GM12878 (cell line): ENCODE data around the gene TDP1. TPM values are rescaled to one million over a fixed set of nuclear protein-coding genes. Genes with fewer than 3 reads are reported as not detected.

Experiments
- ATAC-seq: fragments of 200-7000 bp; cut with Tn5 transposase; 3 replicates; pipeline ENCODE4 v1.9.1; 2020; ENCODE audit warnings: mild to moderate bottlenecking, moderate library complexity
- BruUV-seq: library from RNA; stranded (reverse); fragments of 400-500 nt; replicated peaks from 2 replicates; lab custom pipeline; 2021; lab: Mats Ljungman, UMichigan
- CTCF ChIA-PET: fragments of 300-600 bp; sonication (Branson Sonifier 250); formaldehyde crosslinking; extraction: SDS; loops from one replicate; lab custom pipeline; 2021; ENCODE audit warnings: inconsistent platforms; lab: Yijun Ruan, JAX
- POLR2A ChIA-PET: fragments of 350-600 bp; formaldehyde crosslinking; extraction: SDS; loops from one replicate; lab custom pipeline; 2021; ENCODE audit warnings: inconsistent platforms; lab: Charles Lee
- RAD21 ChIA-PET: fragments of 300-600 bp; sonication (Branson Sonifier 250); formaldehyde crosslinking; loops from one replicate; lab custom pipeline; 2023; ENCODE audit warnings: antibody characterized with exemption; ENCODE audit not compliant: unreplicated experiment; lab: Charles Lee
- SMC1A ChIA-PET: fragments of 300-600 bp; sonication (Branson Sonifier 250); formaldehyde crosslinking; loops from one replicate; lab custom pipeline; 2023; ENCODE audit not compliant: unreplicated experiment, uncharacterized antibody; lab: Charles Lee
- DNase-seq: peaks from one replicate; pipeline ENCODE4 v3.0.0-alpha.2; 2011; ENCODE audit warnings: low read depth, low spot score
- FAIRE-seq: peaks from 3 replicates; lab custom pipeline; 2011; peaks lifted over from hg19 to GRCh38; lab: Jason Lieb, UNC
- H2AFZ ChIP-seq: 2 replicates; pipeline ENCODE4 v1.6.0; 2011; ENCODE audit warnings: low read depth, low read length, control low read depth; ENCODE audit not compliant: control insufficient read depth
- H3K27ac ChIP-seq: 2 replicates; pipeline ENCODE4 v1.5.1; 2011; ENCODE audit warnings: control low read depth; ENCODE audit not compliant: control insufficient read depth, insufficient read depth
- H3K27me3 ChIP-seq, 2 experiments: replicated peaks in 1 of 2; 2 replicates each; pipeline versions ENCODE4 v1.6.0 to v1.6.1; 2011; ENCODE audit warnings: low read length in 1 of 2; ENCODE audit not compliant: control insufficient read depth in 2 of 2, insufficient read depth in 2 of 2
- H3K36me3 ChIP-seq, 2 experiments: 2 replicates each; pipeline ENCODE4 v1.5.1; 2011; ENCODE audit warnings: low read length in 1 of 2; ENCODE audit not compliant: control insufficient read depth in 2 of 2, insufficient read depth in 2 of 2
- H3K4me1 ChIP-seq: 2 replicates; pipeline ENCODE4 v1.6.1; 2011; ENCODE audit warnings: mild to moderate bottlenecking, low read length, moderate library complexity, mixed read lengths; ENCODE audit not compliant: control insufficient read depth, insufficient read depth
- H3K4me2 ChIP-seq: 2 replicates; pipeline ENCODE4 v1.6.0; 2011; ENCODE audit warnings: control low read depth; ENCODE audit not compliant: control insufficient read depth, insufficient read depth
- H3K4me3 ChIP-seq: fragments of 200-600 bp; sonication (generic); 2 replicates; pipeline ENCODE4 v1.5.1; 2016
- H3K79me2 ChIP-seq: 2 replicates; pipeline ENCODE4 v1.6.0; 2011; ENCODE audit warnings: low read length; ENCODE audit not compliant: control insufficient read depth, insufficient read depth
- H3K9ac ChIP-seq: 2 replicates; pipeline ENCODE4 v1.8.0; 2011; ENCODE audit warnings: low read length, control low read depth, mixed read lengths; ENCODE audit not compliant: control insufficient read depth, insufficient read depth
- H3K9me3 ChIP-seq: replicated peaks from 3 replicates; pipeline ENCODE4 v1.5.1; 2011; ENCODE audit warnings: mild to moderate bottlenecking, low read length; ENCODE audit not compliant: control insufficient read depth, insufficient read depth
- H4K20me1 ChIP-seq: 2 replicates; pipeline ENCODE4 v1.6.0; 2011; ENCODE audit not compliant: control insufficient read depth, insufficient read depth
- CBX5 ChIP-seq: sonication (generic); IDR thresholded peaks from 2 replicates; pipeline ENCODE4 v1.6.1; 2016; ENCODE audit warnings: low read depth, moderate library complexity, mild to moderate bottlenecking, inconsistent platforms
- CHD2 ChIP-seq: IDR thresholded peaks from 2 replicates; pipeline ENCODE4 v1.6.1; 2011; ENCODE audit warnings: low read depth, low read length, improper control_type of control experiment, borderline replicate concordance
- ESRRA ChIP-seq: IDR thresholded peaks from 2 replicates; pipeline ENCODE4 v1.6.1; 2012; ENCODE audit warnings: mild to moderate bottlenecking, low read length, improper control_type of control experiment
- ETV6 ChIP-seq, 2 experiments: fragments of 450-650 bp in 1 of 2; IDR thresholded peaks in 1 of 2; conservative IDR thresholded peaks in 1 of 2; 2 replicates each; pipeline ENCODE4 v1.6.1; 2014; ENCODE audit warnings: antibody characterized with exemption in 1 of 2, borderline replicate concordance in 1 of 2, low read depth in 1 of 2, mild to moderate bottlenecking in 1 of 2, moderate library complexity in 1 of 2
- EZH2 ChIP-seq: IDR thresholded peaks from 2 replicates; pipeline ENCODE4 v1.6.1; 2012; ENCODE audit warnings: low read depth, mild to moderate bottlenecking, control low read depth, inconsistent platforms, low read length, borderline replicate concordance; ENCODE audit not compliant: control insufficient read depth
- FOS ChIP-seq: IDR thresholded peaks from 3 replicates; pipeline ENCODE4 v1.6.1; 2011; ENCODE audit warnings: borderline replicate concordance; ENCODE audit not compliant: insufficient read length; ENCODE audit errors: extremely low read depth
- LARP7 ChIP-seq: fragments of 450-650 bp; IDR thresholded peaks from 2 replicates; pipeline ENCODE4 v1.6.1; 2017; ENCODE audit warnings: mild to moderate bottlenecking
- MTA2 ChIP-seq: fragments of 450-650 bp; IDR thresholded peaks from 2 replicates; pipeline ENCODE4 v1.6.1; 2016; ENCODE audit warnings: low read depth, mild to moderate bottlenecking, moderate library complexity
- NFYA ChIP-seq: IDR thresholded peaks from 2 replicates; pipeline ENCODE4 v1.6.1; 2011; ENCODE audit warnings: low read depth, mild to moderate bottlenecking, low read length, improper control_type of control experiment, borderline replicate concordance
- NR2C1 ChIP-seq: fragments of 450-650 bp; IDR thresholded peaks from 2 replicates; pipeline ENCODE4 v1.6.1; 2017; ENCODE audit warnings: antibody characterized with exemption, mild to moderate bottlenecking, moderate library complexity
- NRF1 ChIP-seq: conservative IDR thresholded peaks from 2 replicates; pipeline ENCODE4 v1.6.1; 2011; ENCODE audit warnings: mild to moderate bottlenecking, low read depth, low read length, improper control_type of control experiment
- PAX5 ChIP-seq: IDR thresholded peaks from 2 replicates; pipeline ENCODE4 v1.6.1; 2011; ENCODE audit warnings: low read depth, low read length, borderline replicate concordance
- PML ChIP-seq: IDR thresholded peaks from 2 replicates; pipeline ENCODE4 v1.6.1; 2012; ENCODE audit warnings: low read length, inconsistent platforms
- ZNF207 ChIP-seq: fragments of 450-650 bp; IDR thresholded peaks from 2 replicates; pipeline ENCODE4 v1.6.1; 2014; ENCODE audit warnings: antibody characterized with exemption, mild to moderate bottlenecking, borderline replicate concordance
- WGBS: methylation state at CpG from one replicate; pipeline ENCODE4 v1.1.6; 2016; ENCODE audit warnings: low lambda C conversion rate; ENCODE audit not compliant: insufficient replicate concordance, insufficient coverage; ENCODE audit errors: missing lambda C conversion rate; 5-methylcytosine and 5-hydroxymethylcytosine counted together
- in situ Hi-C: fragments of 300-500 bp; cut with MboI; formaldehyde crosslinking; loops from 9 replicates; pipeline ENCODE4 v1.14.3; 2018; ENCODE audit warnings: mixed read lengths
- intact Hi-C: fragments of 100-400 bp; cut with micrococcal nuclease; formaldehyde crosslinking; loops from one replicate; pipeline ENCODE4 v1.14.2; 2022; ENCODE audit not compliant: unreplicated experiment
- polyA plus RNA-seq, 11 experiments: library from polyadenylated mRNA; depleted of rRNA in 4 of 11; unstranded in 6 of 11; stranded (reverse) in 5 of 11; fragments of >200 nt; fragmentation: Nextera tagmentation in 4 of 11; fragmentation: Illumina TruSeq in 1 of 11; extraction: Ambion mirVana in 4 of 11; extraction: Trizol in 1 of 11; gene quantifications; 1 replicate in 1 of 11; 2 replicates in 10 of 11; pipeline versions ENCODE4 v1.2.1 to v1.2.3, GENCODE V29; 2011 to 2016; ENCODE audit warnings: inconsistent platforms in 2 of 11, missing spikeins in 2 of 11, low read depth in 1 of 11
- total RNA-seq, 4 experiments: library from RNA; depleted of rRNA in 3 of 4; stranded (reverse); fragments of >200 nt in 3 of 4; fragmentation: Illumina TruSeq in 1 of 4; extraction: Trizol in 1 of 4; gene quantifications; 2 replicates each; pipeline versions ENCODE4 v1.2.1 to v1.2.3, GENCODE V29; 2013 to 2021
- TF ChIP-seq, protein P1 (sequence below): fragments of 450-650 bp; IDR thresholded peaks from 2 replicates; pipeline ENCODE4 v1.6.1; 2017; ENCODE audit warnings: low read depth, mild to moderate bottlenecking, moderate library complexity

Gene TDP1
- total and polyA plus RNA-seq, 10 of the 15 experiments (the other 5 are each of a cell fraction or from before 2014, with no cell fraction given) = 40.2 to 60.4 (median 54.1) TPM

- TF ChIP-seq, protein P1, sequence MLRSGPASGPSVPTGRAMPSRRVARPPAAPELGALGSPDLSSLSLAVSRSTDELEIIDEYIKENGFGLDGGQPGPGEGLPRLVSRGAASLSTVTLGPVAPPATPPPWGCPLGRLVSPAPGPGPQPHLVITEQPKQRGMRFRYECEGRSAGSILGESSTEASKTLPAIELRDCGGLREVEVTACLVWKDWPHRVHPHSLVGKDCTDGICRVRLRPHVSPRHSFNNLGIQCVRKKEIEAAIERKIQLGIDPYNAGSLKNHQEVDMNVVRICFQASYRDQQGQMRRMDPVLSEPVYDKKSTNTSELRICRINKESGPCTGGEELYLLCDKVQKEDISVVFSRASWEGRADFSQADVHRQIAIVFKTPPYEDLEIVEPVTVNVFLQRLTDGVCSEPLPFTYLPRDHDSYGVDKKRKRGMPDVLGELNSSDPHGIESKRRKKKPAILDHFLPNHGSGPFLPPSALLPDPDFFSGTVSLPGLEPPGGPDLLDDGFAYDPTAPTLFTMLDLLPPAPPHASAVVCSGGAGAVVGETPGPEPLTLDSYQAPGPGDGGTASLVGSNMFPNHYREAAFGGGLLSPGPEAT = no peak
- no peak for TF ChIP-seq PAX5
- no peak for TF ChIP-seq CHD2
These were observed 86.9 kb downstream of the TDP1 start (continued) for GRCh38 chr14:90042496-90043252.

DNA sequence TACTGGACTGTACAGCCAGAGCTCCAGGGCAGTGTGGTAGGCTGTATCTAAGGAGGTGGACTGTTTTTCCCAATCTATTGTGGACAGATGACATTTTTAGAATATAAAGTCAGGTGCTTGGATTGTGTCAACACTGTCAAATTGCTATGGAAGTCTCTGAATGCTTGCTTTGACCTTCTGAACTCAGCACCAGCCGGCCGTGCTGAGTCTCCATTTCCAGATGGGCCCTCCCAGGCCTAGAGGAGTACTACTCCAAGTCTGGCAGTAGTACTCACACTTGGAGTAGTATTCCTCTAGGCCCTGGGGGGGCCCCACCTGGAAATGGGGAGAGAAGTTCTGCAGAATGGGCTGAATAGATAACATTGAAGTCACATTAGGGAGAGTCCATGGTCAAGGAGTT is 89.9 kb downstream of the TDP1 start:
- BruUV-seq = no TSS peak
- in situ Hi-C loops = no loop called here
- Histone ChIP-seq H3K79me2 (no peaks in the 10 kb centered on the region), H3K4me2 (no peak overlapping the region), H4K20me1 (no peaks in the 10 kb centered on the region), H3K9me3 (no peaks in the 10 kb centered on the region), H3K36me3 (peaks cover 6 to 7% of the 10 kb centered on the region in 2 experiments; a peak in 3 of 4 replicates), H3K27me3 (no peaks in the 10 kb centered on the region), H3K9ac (no peak overlapping the region), H2AFZ (no peak overlapping the region), H3K4me3 (no peak overlapping the region), H3K4me1 (no peaks in the 10 kb centered on the region), H3K27ac (no peak overlapping the region)
- ChIA-PET POLR2A (no interaction called here), CTCF (interaction anchor here (0.6 kb wide), 1 partner anchor 13 kb away, joined by 4 read pairs; no protein-coding TSS in a partner anchor), RAD21 (no interaction called here), SMC1A (no interaction called here)
- intact Hi-C loops = no loop called here
- DNase-seq = no peak
- 100% methylated on average over 2 of the region's 2 CpGs for WGBS
- no peak for ATAC-seq
- TF ChIP-seq PML (no peak), ESRRA (no peak), FOS (no peak), EZH2 (no peak), LARP7 (no peak), NRF1 (no peak), NR2C1 (no peak), MTA2 (no peak), ETV6 (conservative IDR thresholded peaks at IDR 0.05 in 1 of 2, IDR thresholded peaks at IDR 0.05 in 1 of 2; ENCODE audit: borderline replicate concordance in 1 of 2, low read depth in 1 of 2) (no peak), NFYA (no peak), ZNF207 (no peak), CBX5 (no peak)
- FAIRE-seq = no peak
